Astrocyte of the cerebellum (primary cell): ENCODE measurements around the gene CFAP91.
"Not testable (repeated sequence)": the region's sequence is repeated elsewhere in the genome, so short reads cannot be mapped to it uniquely, and the experiment has no call there.

ENCODE experiments used
- DNase-seq: peaks from one replicate; pipeline ENCODE4 v3.0.0-alpha.2; 2011; ENCODE audit warnings: low read depth
- H3K4me3 ChIP-seq: 2 replicates; pipeline ENCODE4 v1.5.1; 2011; ENCODE audit warnings: mild to moderate bottlenecking, low read depth, low read length, moderate library complexity
- CTCF ChIP-seq: IDR thresholded peaks from 2 replicates; pipeline ENCODE4 v1.5.1; 2012; ENCODE audit warnings: low read length, low read depth, moderate library complexity, mild to moderate bottlenecking; ENCODE audit errors: missing control alignments
- in situ Hi-C: cut with HindIII; loops from 2 replicates; pipeline ENCODE4 v1.10.0; 2017; ENCODE audit warnings: low sequenced_read_pairs

The CFAP91 gene

GRCh38 chr3:119677641-119677934 lies 25.2 kb upstream of the CFAP91 start:
- DNase-seq = no peak
- no peak for TF ChIP-seq CTCF
- H3K4me3 ChIP-seq = peak overlapping the region; percentile 64
- in situ Hi-C loops = no loop called here

- in situ Hi-C loops = not testable (repeated sequence)
Observed at GRCh38 chr3:119678209-119678608, 24.6 kb upstream of the CFAP91 start.

GRCh38 chr3:119679874-119680273 lies 22.9 kb upstream of the CFAP91 start:
- no peak overlapping the region for H3K4me3 ChIP-seq
- in situ Hi-C loops = no loop called here
- no peak for TF ChIP-seq CTCF
- DNase-seq = no peak

More at GRCh38 chr3:119678209-119678608, 24.6 kb upstream of the CFAP91 start:
- not testable (repeated sequence) for DNase-seq, H3K4me3 ChIP-seq

GRCh38 chr3:119681279-119681678 lies 21.5 kb upstream of the CFAP91 start:
- DNase-seq = peak; percentile 39
- TF ChIP-seq CTCF = peak; percentile 55
- no peak overlapping the region for H3K4me3 ChIP-seq
- in situ Hi-C loops = no loop called here

GRCh38 chr3:119683421-119683820 lies 19.4 kb upstream of the CFAP91 start:
- in situ Hi-C loops = no loop called here
- no peak for TF ChIP-seq CTCF
- DNase-seq = no peak
- no peak overlapping the region for H3K4me3 ChIP-seq

GRCh38 chr3:119690043-119690656 lies 12.7 kb upstream of the CFAP91 start:
- peak; percentile 29 for DNase-seq
- H3K4me3 ChIP-seq = no peak overlapping the region
- in situ Hi-C loops = no loop called here
- TF ChIP-seq CTCF = peak; percentile 50

GRCh38 chr3:119695480-119695879 lies 7.3 kb upstream of the CFAP91 start:
- no peak for TF ChIP-seq CTCF

More at GRCh38 chr3:119695480-119695879, 7.3 kb upstream of the CFAP91 start:
- DNase-seq = no peak
- H3K4me3 ChIP-seq = no peak overlapping the region
- in situ Hi-C loops = no loop called here
